ACC112 (cell line): Measurements from ENCODE around the gene SLCO3A1.

Experiments
- H2AFZ ChIP-seq: fragments of 200-600 bp; sonication (generic); one replicate; pipeline ENCODE4 v1.6.0; 2017; ENCODE audit warnings: antibody characterized with exemption, low read length; ENCODE audit not compliant: unreplicated experiment
- H3K27ac ChIP-seq: fragments of 200-600 bp; sonication (generic); 2 replicates; pipeline ENCODE4 v1.5.1; 2014; ENCODE audit warnings: low read depth, mild to moderate bottlenecking, antibody characterized with exemption, low read length, moderate library complexity
- H3K27me3 ChIP-seq: fragments of 200-600 bp; sonication (generic); 2 replicates; pipeline ENCODE4 v1.6.1; 2014; ENCODE audit warnings: mild to moderate bottlenecking, antibody characterized with exemption, low read length, moderate library complexity, mixed read lengths; ENCODE audit not compliant: insufficient read depth
- H3K36me3 ChIP-seq: fragments of 200-600 bp; sonication (generic); 2 replicates; pipeline ENCODE4 v1.6.1; 2016; ENCODE audit warnings: mild to moderate bottlenecking, antibody characterized with exemption, low read length, moderate library complexity, mixed read lengths; ENCODE audit not compliant: insufficient read depth
- H3K4me1 ChIP-seq: fragments of 200-600 bp; sonication (generic); one replicate; pipeline ENCODE4 v1.6.1; 2016; ENCODE audit warnings: low read length, mixed read lengths; ENCODE audit not compliant: insufficient read depth, unreplicated experiment, control insufficient read depth
- H3K4me3 ChIP-seq: fragments of 200-600 bp; sonication (generic); 2 replicates; pipeline ENCODE4 v1.5.1; 2014; ENCODE audit warnings: mild to moderate bottlenecking, low read depth, low read length
- H3K79me2 ChIP-seq: fragments of 200-600 bp; sonication (generic); one replicate; pipeline ENCODE4 v1.6.0; 2016; ENCODE audit warnings: low read length; ENCODE audit not compliant: control insufficient read depth, unreplicated experiment, insufficient read depth

Gene SLCO3A1

GRCh38 chr15:91921843-91922198 lies 68.3 kb downstream of the SLCO3A1 start:
- Histone ChIP-seq H3K36me3 (no peaks in the 10 kb centered on the region), H2AFZ (no peak overlapping the region), H3K79me2 (peaks cover 19% of the 10 kb centered on the region), H3K27me3 (no peaks in the 10 kb centered on the region), H3K4me3 (no peak overlapping the region), H3K4me1 (peaks cover 25% of the 10 kb centered on the region), H3K27ac (peak overlapping the region; percentile 21; the same call in 1 of the 2 replicates)

- H3K4me1 ChIP-seq: peaks cover 34% of the 10 kb centered on the region
- H2AFZ ChIP-seq: no peak overlapping the region
- H3K27me3 ChIP-seq: no peaks in the 10 kb centered on the region
- peak overlapping the region; percentile 21; the same call in 1 of the 2 replicates for H3K27ac ChIP-seq
- H3K36me3 ChIP-seq: no peaks in the 10 kb centered on the region
- peaks cover 25% of the 10 kb centered on the region for H3K79me2 ChIP-seq
- H3K4me3 ChIP-seq: no peak overlapping the region
Measured at GRCh38 chr15:91922646-91923547, 69.4 kb downstream of the SLCO3A1 start.

- H3K4me3 ChIP-seq: no peak overlapping the region
- H3K36me3 ChIP-seq: no peaks in the 10 kb centered on the region
- peaks cover 34% of the 10 kb centered on the region for H3K4me1 ChIP-seq
- peaks cover 32% of the 10 kb centered on the region for H3K79me2 ChIP-seq
- H3K27me3 ChIP-seq: no peaks in the 10 kb centered on the region
- H3K27ac ChIP-seq: no peak overlapping the region
- no peak overlapping the region for H2AFZ ChIP-seq
Measured at GRCh38 chr15:91924183-91924582, 70.7 kb downstream of the SLCO3A1 start.

GRCh38 chr15:91924837-91925495 lies 71.5 kb downstream of the SLCO3A1 start:
- Histone ChIP-seq H3K36me3 (no peaks in the 10 kb centered on the region), H3K4me1 (peaks cover 34% of the 10 kb centered on the region), H3K27me3 (no peaks in the 10 kb centered on the region), H3K4me3 (no peak overlapping the region), H3K27ac (no peak overlapping the region), H3K79me2 (peaks cover 32% of the 10 kb centered on the region), H2AFZ (no peak overlapping the region)

- Histone ChIP-seq H3K4me1 (peaks cover 34% of the 10 kb centered on the region), H2AFZ (no peak overlapping the region), H3K36me3 (no peaks in the 10 kb centered on the region), H3K27me3 (no peaks in the 10 kb centered on the region), H3K79me2 (peaks cover 27% of the 10 kb centered on the region), H3K27ac (no peak overlapping the region), H3K4me3 (no peak overlapping the region)
Measured at GRCh38 chr15:91925794-91926193, 72.3 kb downstream of the SLCO3A1 start.

GRCh38 chr15:91926908-91927270 lies 73.4 kb downstream of the SLCO3A1 start:
- H3K79me2 ChIP-seq: peaks cover 24% of the 10 kb centered on the region
- H3K27me3 ChIP-seq: no peaks in the 10 kb centered on the region
- H3K4me3 ChIP-seq: no peak overlapping the region
- peaks cover 26% of the 10 kb centered on the region for H3K4me1 ChIP-seq
- peak overlapping the region; percentile 1; the same call in 1 of the 2 replicates for H3K27ac ChIP-seq
- H3K36me3 ChIP-seq: no peaks in the 10 kb centered on the region
- H2AFZ ChIP-seq: no peak overlapping the region

GRCh38 chr15:91927585-91927984 lies 74.1 kb downstream of the SLCO3A1 start:
- H3K27me3 ChIP-seq: no peaks in the 10 kb centered on the region
- no peaks in the 10 kb centered on the region for H3K36me3 ChIP-seq
- peaks cover 17% of the 10 kb centered on the region for H3K79me2 ChIP-seq
- no peak overlapping the region for H2AFZ ChIP-seq
- peaks cover 19% of the 10 kb centered on the region for H3K4me1 ChIP-seq
- 0 out of 2 replicates have a peak overlapping the region, but pooled peaks have one; percentile 1 for H3K27ac ChIP-seq
- H3K4me3 ChIP-seq: no peak overlapping the region

- Histone ChIP-seq H3K36me3 (no peaks in the 10 kb centered on the region), H3K79me2 (peaks cover 16% of the 10 kb centered on the region), H3K4me3 (no peak overlapping the region), H2AFZ (no peak overlapping the region), H3K27ac (no peak overlapping the region), H3K4me1 (peaks cover 16% of the 10 kb centered on the region), H3K27me3 (no peaks in the 10 kb centered on the region)
Measured at GRCh38 chr15:91928675-91929074, 75.2 kb downstream of the SLCO3A1 start.

GRCh38 chr15:91929509-91929908 lies 76.0 kb downstream of the SLCO3A1 start:
- Histone ChIP-seq H3K79me2 (peaks cover 16% of the 10 kb centered on the region), H3K27me3 (no peaks in the 10 kb centered on the region), H3K4me3 (no peak overlapping the region), H2AFZ (no peak overlapping the region), H3K36me3 (no peaks in the 10 kb centered on the region), H3K4me1 (peaks cover 16% of the 10 kb centered on the region), H3K27ac (no peak overlapping the region)

GRCh38 chr15:91930092-91930491 lies 76.6 kb downstream of the SLCO3A1 start:
- Histone ChIP-seq H3K4me1 (peaks cover 16% of the 10 kb centered on the region), H3K36me3 (no peaks in the 10 kb centered on the region), H3K4me3 (no peak overlapping the region), H3K79me2 (peaks cover 16% of the 10 kb centered on the region), H3K27me3 (no peaks in the 10 kb centered on the region), H2AFZ (no peak overlapping the region), H3K27ac (no peak overlapping the region)
